22Rv1 (cell line): ENCODE data around the gene RMND5B.

Source experiments
- ZFX ChIP-seq: fragments of 450-650 bp; IDR thresholded peaks from 2 replicates; pipeline ENCODE4 v1.6.1; 2017; ENCODE audit warnings: antibody characterized with exemption, borderline replicate concordance
- TF ChIP-seq, protein P1 (sequence below): fragments of 450-650 bp; IDR thresholded peaks from 2 replicates; pipeline ENCODE4 v1.5.1; 2017; ENCODE audit warnings: mild to moderate bottlenecking

- TF ChIP-seq, protein P1, sequence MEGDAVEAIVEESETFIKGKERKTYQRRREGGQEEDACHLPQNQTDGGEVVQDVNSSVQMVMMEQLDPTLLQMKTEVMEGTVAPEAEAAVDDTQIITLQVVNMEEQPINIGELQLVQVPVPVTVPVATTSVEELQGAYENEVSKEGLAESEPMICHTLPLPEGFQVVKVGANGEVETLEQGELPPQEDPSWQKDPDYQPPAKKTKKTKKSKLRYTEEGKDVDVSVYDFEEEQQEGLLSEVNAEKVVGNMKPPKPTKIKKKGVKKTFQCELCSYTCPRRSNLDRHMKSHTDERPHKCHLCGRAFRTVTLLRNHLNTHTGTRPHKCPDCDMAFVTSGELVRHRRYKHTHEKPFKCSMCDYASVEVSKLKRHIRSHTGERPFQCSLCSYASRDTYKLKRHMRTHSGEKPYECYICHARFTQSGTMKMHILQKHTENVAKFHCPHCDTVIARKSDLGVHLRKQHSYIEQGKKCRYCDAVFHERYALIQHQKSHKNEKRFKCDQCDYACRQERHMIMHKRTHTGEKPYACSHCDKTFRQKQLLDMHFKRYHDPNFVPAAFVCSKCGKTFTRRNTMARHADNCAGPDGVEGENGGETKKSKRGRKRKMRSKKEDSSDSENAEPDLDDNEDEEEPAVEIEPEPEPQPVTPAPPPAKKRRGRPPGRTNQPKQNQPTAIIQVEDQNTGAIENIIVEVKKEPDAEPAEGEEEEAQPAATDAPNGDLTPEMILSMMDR, result peak; percentile 16
- TF ChIP-seq ZFX, result no peak
Measured at GRCh38 chr5:178113841-178114324, 16.9 kb upstream of the RMND5B start.
